ENCODE results near the gene ABCG4. TPM values are rescaled to one million over a fixed set of nuclear protein-coding genes. Genes with fewer than 3 reads are reported as not detected.

The ABCG4 gene
- total and polyA plus RNA-seq, 2 donors (not counting 1 experiment from before 2014, with no cell fraction given): not detected

GRCh38 chr11:119121811-119122124 lies 27.1 kb upstream of the ABCG4 start:
- TF ChIP-seq CTCF (IDR thresholded peaks at IDR 0.05): no peak
- no peak for TF ChIP-seq EZH2 (IDR thresholded peaks at IDR 0.05; ENCODE audit: borderline replicate concordance, insufficient read depth, low read depth, low read length, poor library complexity, severe bottlenecking)
- CTCF ChIA-PET: interaction anchor here (0.5 to 2.1 kb wide), 6 partner anchors 13 to 363 kb away, joined by 3 to 8 read pairs (median 4); partner anchors contain the start of genes CBL and VPS11
- peak overlapping the region; percentile 90 for H3K27ac Mint-ChIP-seq
- Histone ChIP-seq H3K4me2 (replicated peaks; ENCODE audit: low read depth, low read length, poor library complexity, severe bottlenecking) (peak overlapping the region; percentile 76), H3K9me3 (ENCODE audit: control extremely low read depth in 1 of 3, control insufficient read depth in 2 of 3, insufficient read depth in 1 of 3, low read length in 2 of 3) (no peaks in the 10 kb centered on the region), H3K79me2 (ENCODE audit: control insufficient read depth, insufficient read depth, low read length) (peaks cover 45% of the 10 kb centered on the region), H3K4me3 (ENCODE audit: control extremely low read depth in 1 of 5, extremely low read depth in 1 of 5, insufficient read depth in 1 of 5, low read depth in 2 of 5, low read length in 4 of 5) (peak overlapping the region; percentile 91 to 97 (median 95)), H3K4me1 (ENCODE audit: control insufficient read depth in 2 of 2, insufficient read depth in 2 of 2, low read length in 2 of 2) (peaks cover 15 to 17% of the 10 kb centered on the region in 2 donors), H3K27ac (ENCODE audit: low read length in 2 of 2) (peak overlapping the region; percentile 54 to 90), H3K27me3 (replicated peaks in 1 of 4; ENCODE audit: control extremely low read depth in 1 of 4, control insufficient read depth in 3 of 4, insufficient read depth in 4 of 4, low read length in 3 of 4) (no peaks in the 10 kb centered on the region), H2AFZ (ENCODE audit: insufficient read depth, low read depth, low read length, poor library complexity, severe bottlenecking) (peak overlapping the region; percentile 97), H3K9ac (ENCODE audit: low read length) (peak overlapping the region; percentile 89), H3K36me3 (replicated peaks in 1 of 2; ENCODE audit: control extremely low read depth in 1 of 2, control insufficient read depth in 1 of 2, extremely low read depth in 1 of 2, insufficient read depth in 2 of 2, low read length in 1 of 2) (peaks cover 0 to 13% of the 10 kb centered on the region in 2 experiments), H4K20me1 (ENCODE audit: control insufficient read depth, insufficient read depth, low read length, poor library complexity, severe bottlenecking) (peaks cover 10% of the 10 kb centered on the region)
- H3K27me3 Mint-ChIP-seq: no peaks in the 10 kb centered on the region
- WGBS (ENCODE audit: insufficient coverage): 0% methylated on average over 7 of the region's 20 CpGs
- ATAC-seq (ENCODE audit: low read depth) (no peak), DNase-seq (no peak)
- no peaks in the 10 kb centered on the region for H3K9me3 Mint-ChIP-seq (ENCODE audit: insufficient read depth)
- intact Hi-C loops (cut with micrococcal nuclease): loop anchor here (1.0 kb wide), 10 partner anchors 14 to 330 kb away; partner anchors contain the start of genes C2CD2L, DDX6, DPAGT1 and HMBS
- POLR2A ChIA-PET: interaction anchor here (0.8 to 1.9 kb wide), 8 partner anchors 10 to 138 kb away, joined by 3 to 11 read pairs (median 6); partner anchors contain the start of genes C2CD2L, DPAGT1 and NLRX1
- H3K4me1 Mint-ChIP-seq: peaks cover 28% of the 10 kb centered on the region
- H3K4me3 Mint-ChIP-seq: peak overlapping the region; percentile 87

GRCh38 chr11:119125821-119126220 lies 23.0 kb upstream of the ABCG4 start:
- H3K9me3 ChIP-seq (ENCODE audit: control extremely low read depth in 1 of 3, control insufficient read depth in 2 of 3, insufficient read depth in 1 of 3, low read length in 2 of 3): no peaks in the 10 kb centered on the region
- no peak overlapping the region for H3K27ac Mint-ChIP-seq

More at GRCh38 chr11:119125821-119126220, 23.0 kb upstream of the ABCG4 start:
- DNase-seq: no peak
- H3K4me3 ChIP-seq (ENCODE audit: control extremely low read depth in 1 of 5, extremely low read depth in 1 of 5, insufficient read depth in 1 of 5, low read depth in 2 of 5, low read length in 4 of 5): no peak overlapping the region
- H4K20me1 ChIP-seq (ENCODE audit: control insufficient read depth, insufficient read depth, low read length, poor library complexity, severe bottlenecking): peaks cover 10% of the 10 kb centered on the region
- no peaks in the 10 kb centered on the region for H3K9me3 Mint-ChIP-seq (ENCODE audit: insufficient read depth)
- no peak for ATAC-seq (ENCODE audit: low read depth)
- H3K27ac ChIP-seq (ENCODE audit: low read length in 2 of 2): no peak overlapping the region
- H3K4me1 ChIP-seq (ENCODE audit: control insufficient read depth in 2 of 2, insufficient read depth in 2 of 2, low read length in 2 of 2): peaks cover 10 to 13% of the 10 kb centered on the region in 2 donors
- no peak overlapping the region for H3K4me3 Mint-ChIP-seq
- H3K27me3 Mint-ChIP-seq: no peaks in the 10 kb centered on the region
- H2AFZ ChIP-seq (ENCODE audit: insufficient read depth, low read depth, low read length, poor library complexity, severe bottlenecking): no peak overlapping the region
- intact Hi-C loops (cut with micrococcal nuclease): no loop called here
- H3K4me2 ChIP-seq (replicated peaks; ENCODE audit: low read depth, low read length, poor library complexity, severe bottlenecking): no peak overlapping the region
- H3K79me2 ChIP-seq (ENCODE audit: control insufficient read depth, insufficient read depth, low read length): peaks cover 64% of the 10 kb centered on the region
- CTCF ChIA-PET: no interaction called here
- POLR2A ChIA-PET: no interaction called here
- no peak overlapping the region for H3K9ac ChIP-seq (ENCODE audit: low read length)
- H3K4me1 Mint-ChIP-seq: peaks cover 25% of the 10 kb centered on the region
- no CpG with 5 or more reads among the region's 6 CpGs for WGBS (ENCODE audit: insufficient coverage)
- TF ChIP-seq EZH2 (IDR thresholded peaks at IDR 0.05; ENCODE audit: borderline replicate concordance, insufficient read depth, low read depth, low read length, poor library complexity, severe bottlenecking): no peak
- TF ChIP-seq CTCF (IDR thresholded peaks at IDR 0.05): no peak
- H3K27me3 ChIP-seq (replicated peaks in 1 of 4; ENCODE audit: control extremely low read depth in 1 of 4, control insufficient read depth in 3 of 4, insufficient read depth in 4 of 4, low read length in 3 of 4): no peaks in the 10 kb centered on the region
- H3K36me3 ChIP-seq (replicated peaks in 1 of 2; ENCODE audit: control extremely low read depth in 1 of 2, control insufficient read depth in 1 of 2, extremely low read depth in 1 of 2, insufficient read depth in 2 of 2, low read length in 1 of 2): peaks cover 0 to 37% of the 10 kb centered on the region in 2 experiments
